PC-3 (cell line): ENCODE measurements around the gene TCEAL9.

Source experiments
- CTCF ChIP-seq: fragments of 300-600 bp; sonication (generic); conservative IDR thresholded peaks from 2 replicates; pipeline ENCODE4 v1.5.1; 2017; ENCODE audit warnings: antibody characterized with exemption, low read depth, mild to moderate bottlenecking, low read length
- EZH2 ChIP-seq: fragments of 300-600 bp; sonication (generic); IDR thresholded peaks from one replicate; pipeline ENCODE4 v1.6.1; 2017; ENCODE audit warnings: antibody characterized with exemption, mild to moderate bottlenecking, low read length; ENCODE audit not compliant: unreplicated experiment

DNA sequence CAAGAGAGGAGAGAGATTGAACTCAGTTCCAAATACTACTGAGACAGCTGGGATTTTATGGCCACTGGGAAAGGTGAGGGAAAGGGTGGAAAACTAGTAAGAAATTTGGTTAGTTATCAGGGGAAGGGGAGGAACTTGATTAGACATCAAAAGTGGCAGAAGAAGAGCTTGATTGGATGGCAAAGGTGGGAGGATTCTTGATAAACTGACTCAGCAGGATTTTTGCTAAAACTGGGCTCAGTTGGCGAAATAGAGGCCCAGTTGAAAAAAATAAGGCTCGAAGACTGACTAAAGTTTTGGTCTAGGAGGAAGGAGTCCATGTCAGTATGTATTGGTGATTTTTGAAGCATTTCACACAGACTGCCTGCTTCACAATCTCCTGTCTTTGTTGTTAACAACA is 30.0 kb downstream of the TCEAL9 start:
- TF ChIP-seq CTCF: no peak
- TF ChIP-seq EZH2: no peak
